ENCODE data around the gene ATP8B1.

Gene ATP8B1

DNA sequence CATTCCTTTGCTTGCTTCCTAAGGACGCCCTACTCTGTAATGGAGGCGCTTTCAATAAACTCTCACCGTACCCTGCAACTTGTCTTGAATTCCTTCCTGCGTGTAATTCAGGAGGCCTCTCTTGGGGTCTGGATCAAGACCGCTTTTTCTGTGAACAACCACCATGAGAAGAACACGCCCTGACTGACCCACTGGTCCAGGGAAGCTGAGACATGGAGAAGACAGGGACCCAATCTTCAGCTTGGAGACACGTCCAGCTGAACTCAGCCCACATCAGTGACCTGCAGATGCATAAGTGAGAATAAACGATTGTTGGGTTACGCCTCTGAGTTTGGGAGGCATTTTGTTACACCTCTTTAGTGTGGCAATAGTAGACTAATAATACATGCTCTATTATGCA lies 173.7 kb downstream of the ATP8B1 start:
- Histone ChIP-seq H3K4me3 (ENCODE audit: insufficient read depth, low read length, poor library complexity, severe bottlenecking) (no peak overlapping the region), H4K20me1 (ENCODE audit: low read depth, low read length) (no peaks in the 10 kb centered on the region), H2AFZ (ENCODE audit: low read depth, low read length, severe bottlenecking) (peak overlapping the region; percentile 85), H3K9me2 (replicated peaks; ENCODE audit: insufficient read depth, low read length) (no peaks in the 10 kb centered on the region), H3K27ac (ENCODE audit: low read depth, low read length) (no peak overlapping the region), H3K4me2 (ENCODE audit: low read depth, low read length, poor library complexity, severe bottlenecking) (peak overlapping the region; percentile 84), H3K27me3 (ENCODE audit: low read length) (no peaks in the 10 kb centered on the region), H3F3A (ENCODE audit: insufficient read depth) (peaks cover 14% of the 10 kb centered on the region), H3K9me3 (ENCODE audit: insufficient read depth, low read length) (no peaks in the 10 kb centered on the region), H3K36me3 (ENCODE audit: low read length) (no peaks in the 10 kb centered on the region), H3K9ac (ENCODE audit: low read length) (peak overlapping the region; percentile 79), H3K79me2 (ENCODE audit: insufficient read depth, low read length) (peaks cover 16% of the 10 kb centered on the region)
- TF ChIP-seq, protein P1, sequence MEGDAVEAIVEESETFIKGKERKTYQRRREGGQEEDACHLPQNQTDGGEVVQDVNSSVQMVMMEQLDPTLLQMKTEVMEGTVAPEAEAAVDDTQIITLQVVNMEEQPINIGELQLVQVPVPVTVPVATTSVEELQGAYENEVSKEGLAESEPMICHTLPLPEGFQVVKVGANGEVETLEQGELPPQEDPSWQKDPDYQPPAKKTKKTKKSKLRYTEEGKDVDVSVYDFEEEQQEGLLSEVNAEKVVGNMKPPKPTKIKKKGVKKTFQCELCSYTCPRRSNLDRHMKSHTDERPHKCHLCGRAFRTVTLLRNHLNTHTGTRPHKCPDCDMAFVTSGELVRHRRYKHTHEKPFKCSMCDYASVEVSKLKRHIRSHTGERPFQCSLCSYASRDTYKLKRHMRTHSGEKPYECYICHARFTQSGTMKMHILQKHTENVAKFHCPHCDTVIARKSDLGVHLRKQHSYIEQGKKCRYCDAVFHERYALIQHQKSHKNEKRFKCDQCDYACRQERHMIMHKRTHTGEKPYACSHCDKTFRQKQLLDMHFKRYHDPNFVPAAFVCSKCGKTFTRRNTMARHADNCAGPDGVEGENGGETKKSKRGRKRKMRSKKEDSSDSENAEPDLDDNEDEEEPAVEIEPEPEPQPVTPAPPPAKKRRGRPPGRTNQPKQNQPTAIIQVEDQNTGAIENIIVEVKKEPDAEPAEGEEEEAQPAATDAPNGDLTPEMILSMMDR (IDR thresholded peaks at IDR 0.05; ENCODE audit: insufficient read depth, low read length, poor library complexity, severe bottlenecking) = no peak
- TF ChIP-seq EZH2phosphoT487 (conservative IDR thresholded peaks at IDR 0.05; ENCODE audit: low read length) = no peak

DNA sequence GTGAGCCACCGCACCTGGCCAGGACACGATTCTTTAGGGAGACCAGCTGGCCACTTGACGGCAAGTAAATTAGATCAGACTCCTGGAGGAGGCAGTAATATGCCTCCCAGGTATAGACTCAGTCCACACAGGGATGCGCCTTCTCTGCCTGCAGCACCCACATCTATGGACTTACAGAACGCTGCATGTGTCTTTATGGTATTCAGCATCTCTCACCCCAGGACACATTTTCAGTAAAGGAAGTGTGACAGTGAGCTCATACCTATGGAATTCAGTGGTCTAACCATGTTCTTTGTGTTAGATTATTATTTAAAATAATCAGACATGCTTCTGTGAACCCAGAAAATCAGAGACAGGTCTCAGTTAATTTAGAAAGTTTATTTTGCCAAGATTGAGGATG lies 175.6 kb downstream of the ATP8B1 start:
- Histone ChIP-seq H3K9ac (ENCODE audit: low read length) (no peak overlapping the region), H3K9me2 (replicated peaks; ENCODE audit: insufficient read depth, low read length) (no peaks in the 10 kb centered on the region), H3K36me3 (ENCODE audit: low read length) (no peaks in the 10 kb centered on the region), H3K4me2 (ENCODE audit: low read depth, low read length, poor library complexity, severe bottlenecking) (no peak overlapping the region), H3K27ac (ENCODE audit: low read depth, low read length) (no peak overlapping the region), H3K9me3 (ENCODE audit: insufficient read depth, low read length) (no peaks in the 10 kb centered on the region), H3K79me2 (ENCODE audit: insufficient read depth, low read length) (peaks cover 16% of the 10 kb centered on the region), H2AFZ (ENCODE audit: low read depth, low read length, severe bottlenecking) (no peak overlapping the region), H3K4me3 (ENCODE audit: insufficient read depth, low read length, poor library complexity, severe bottlenecking) (no peak overlapping the region), H4K20me1 (ENCODE audit: low read depth, low read length) (no peaks in the 10 kb centered on the region), H3K27me3 (ENCODE audit: low read length) (no peaks in the 10 kb centered on the region), H3F3A (ENCODE audit: insufficient read depth) (peaks cover 14% of the 10 kb centered on the region)
- TF ChIP-seq, protein P1 (IDR thresholded peaks at IDR 0.05; ENCODE audit: insufficient read depth, low read length, poor library complexity, severe bottlenecking) = no peak
- no peak for TF ChIP-seq EZH2phosphoT487 (conservative IDR thresholded peaks at IDR 0.05; ENCODE audit: low read length)

DNA sequence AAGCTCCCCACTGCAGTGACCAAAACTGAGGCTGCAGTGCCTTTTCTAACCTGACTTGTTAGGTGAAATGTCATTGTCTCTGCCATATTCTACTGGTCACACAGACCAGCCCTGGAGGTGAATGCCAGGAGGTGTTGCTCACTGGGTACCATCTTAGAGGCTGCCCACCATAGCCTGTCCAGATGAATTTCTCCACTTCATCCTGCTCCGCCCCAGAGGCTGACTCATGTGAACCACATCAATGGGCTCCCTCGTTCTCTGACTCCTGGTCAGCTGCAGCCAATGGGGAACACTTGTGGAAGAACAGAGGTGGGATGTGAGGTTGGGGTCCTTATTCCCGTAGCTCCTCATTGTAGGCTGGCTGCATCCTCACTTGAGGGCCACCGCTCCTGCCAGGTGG lies 178.1 kb downstream of the ATP8B1 start:
- H4K20me1 ChIP-seq (ENCODE audit: low read depth, low read length) = no peaks in the 10 kb centered on the region
- no peak overlapping the region for H3K9ac ChIP-seq (ENCODE audit: low read length)
- H3K27me3 ChIP-seq (ENCODE audit: low read length) = no peaks in the 10 kb centered on the region
- H3K79me2 ChIP-seq (ENCODE audit: insufficient read depth, low read length) = peaks cover 17% of the 10 kb centered on the region
- no peak overlapping the region for H2AFZ ChIP-seq (ENCODE audit: low read depth, low read length, severe bottlenecking)
- no peaks in the 10 kb centered on the region for H3K9me2 ChIP-seq (replicated peaks; ENCODE audit: insufficient read depth, low read length)
- H3K27ac ChIP-seq (ENCODE audit: low read depth, low read length) = no peak overlapping the region
- H3K36me3 ChIP-seq (ENCODE audit: low read length) = no peaks in the 10 kb centered on the region
- H3K4me2 ChIP-seq (ENCODE audit: low read depth, low read length, poor library complexity, severe bottlenecking) = no peak overlapping the region
- H3K9me3 ChIP-seq (ENCODE audit: insufficient read depth, low read length) = no peaks in the 10 kb centered on the region
- no peak overlapping the region for H3K4me3 ChIP-seq (ENCODE audit: insufficient read depth, low read length, poor library complexity, severe bottlenecking)
- TF ChIP-seq, protein P1 (IDR thresholded peaks at IDR 0.05; ENCODE audit: insufficient read depth, low read length, poor library complexity, severe bottlenecking) = no peak
- TF ChIP-seq EZH2phosphoT487 (conservative IDR thresholded peaks at IDR 0.05; ENCODE audit: low read length) = no peak
- H3F3A ChIP-seq (ENCODE audit: insufficient read depth) = no peaks in the 10 kb centered on the region; the same call in 1 of the 2 replicates

All from SU-DHL-6 (cell line).